A673 (cell line): ENCODE results near the gene ADGRL3.

Experiments
- EZH2 ChIP-seq: fragments of 200-600 bp; sonication (generic); IDR thresholded peaks from 2 replicates; pipeline ENCODE4 v1.6.1; 2017; ENCODE audit warnings: borderline replicate concordance, low read depth, mild to moderate bottlenecking, mixed read lengths, antibody characterized with exemption, low read length; ENCODE audit not compliant: poor library complexity, severe bottlenecking
- TF ChIP-seq, protein P1 (sequence below): fragments of 300-800, 200-600 bp; sonication (generic); conservative IDR thresholded peaks from 2 replicates; pipeline ENCODE4 v1.5.1; 2017; ENCODE audit warnings: low read depth, mild to moderate bottlenecking, antibody characterized with exemption, low read length, moderate library complexity, mixed read lengths

DNA sequence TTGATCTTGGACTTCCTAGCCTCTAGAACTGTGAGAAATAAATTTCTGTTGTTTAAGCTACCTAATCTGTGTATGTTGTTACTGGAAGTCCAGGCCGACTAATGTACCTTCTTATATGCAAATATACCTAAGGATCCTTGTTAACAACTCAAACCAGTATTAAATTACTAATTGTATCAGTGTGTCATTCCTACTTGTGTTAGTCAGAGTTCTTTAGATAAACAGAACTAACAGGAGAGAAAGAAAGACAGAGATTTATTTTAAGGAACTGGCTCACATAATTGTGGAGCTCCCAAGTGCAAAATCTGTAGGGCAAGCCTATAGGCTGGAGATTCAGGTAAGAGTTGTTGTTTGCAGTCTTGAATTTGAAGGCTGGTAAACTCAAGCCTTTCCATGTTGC, 120.0 kb downstream of the ADGRL3 start:
- TF ChIP-seq, protein P1, sequence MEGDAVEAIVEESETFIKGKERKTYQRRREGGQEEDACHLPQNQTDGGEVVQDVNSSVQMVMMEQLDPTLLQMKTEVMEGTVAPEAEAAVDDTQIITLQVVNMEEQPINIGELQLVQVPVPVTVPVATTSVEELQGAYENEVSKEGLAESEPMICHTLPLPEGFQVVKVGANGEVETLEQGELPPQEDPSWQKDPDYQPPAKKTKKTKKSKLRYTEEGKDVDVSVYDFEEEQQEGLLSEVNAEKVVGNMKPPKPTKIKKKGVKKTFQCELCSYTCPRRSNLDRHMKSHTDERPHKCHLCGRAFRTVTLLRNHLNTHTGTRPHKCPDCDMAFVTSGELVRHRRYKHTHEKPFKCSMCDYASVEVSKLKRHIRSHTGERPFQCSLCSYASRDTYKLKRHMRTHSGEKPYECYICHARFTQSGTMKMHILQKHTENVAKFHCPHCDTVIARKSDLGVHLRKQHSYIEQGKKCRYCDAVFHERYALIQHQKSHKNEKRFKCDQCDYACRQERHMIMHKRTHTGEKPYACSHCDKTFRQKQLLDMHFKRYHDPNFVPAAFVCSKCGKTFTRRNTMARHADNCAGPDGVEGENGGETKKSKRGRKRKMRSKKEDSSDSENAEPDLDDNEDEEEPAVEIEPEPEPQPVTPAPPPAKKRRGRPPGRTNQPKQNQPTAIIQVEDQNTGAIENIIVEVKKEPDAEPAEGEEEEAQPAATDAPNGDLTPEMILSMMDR = no peak
- TF ChIP-seq EZH2 = no peak
